ENCODE results near the gene ZDHHC12. TPM values are rescaled to one million over a fixed set of nuclear protein-coding genes. Genes with fewer than 3 reads are reported as not detected.

The ZDHHC12 gene
- total and polyA plus RNA-seq, 3 experiments from 2014 or later, result 67.3 to 82.0 (median 76.1) TPM

DNA sequence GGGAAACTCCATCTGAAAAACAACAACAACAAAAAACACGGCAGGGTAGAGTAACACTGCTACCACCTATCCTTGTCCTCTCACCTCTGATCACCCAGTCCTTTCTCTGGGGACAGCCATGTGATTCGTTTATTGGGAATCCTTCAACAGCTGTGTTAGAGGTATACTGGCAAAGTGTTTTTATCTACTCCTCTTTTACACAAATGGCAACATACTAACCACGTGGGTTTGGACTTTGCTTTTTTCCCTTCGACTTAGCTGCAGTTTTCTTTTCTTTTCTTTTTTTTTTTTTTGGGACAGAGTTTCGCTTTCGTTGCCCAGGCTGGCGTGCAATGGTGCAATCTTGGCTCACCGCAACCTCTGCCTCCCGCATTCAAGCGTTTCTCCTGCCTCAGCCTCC is 46.1 kb downstream of the ZDHHC12 start:
- H3K27me3 ChIP-seq (ENCODE audit: insufficient read depth, low read length, poor library complexity, severe bottlenecking), result no peaks in the 10 kb centered on the region
- no peaks in the 10 kb centered on the region for H3K36me3 ChIP-seq (ENCODE audit: insufficient read depth, low read length)
- DNase-seq, result no peak
- Mint-ChIP-seq H3K4me1 (peaks cover 2 to 6% (median 5%) of the 10 kb centered on the region in 3 donors), H3K9me3 (no peaks in the 10 kb centered on the region), H3K27ac (no peak overlapping the region), H3K36me3 (peaks cover 0 to 4% (median 0%) of the 10 kb centered on the region in 3 donors), H3K4me3 (no peak overlapping the region), H3K27me3 (no peaks in the 10 kb centered on the region)
- peaks cover under 1% of the 10 kb centered on the region for H3K4me1 ChIP-seq (ENCODE audit: insufficient read depth, low read length)
- ChIA-PET CTCF (interaction anchor here (0.7 to 1.0 kb wide), 2 partner anchors 25 to 107 kb away, joined by 3 read pairs; no protein-coding TSS in a partner anchor), POLR2A (no interaction called here)
- no peak overlapping the region for H3K27ac ChIP-seq (ENCODE audit: low read depth, low read length)
- H3K4me3 ChIP-seq (ENCODE audit: low read length), result no peak overlapping the region
- no peaks in the 10 kb centered on the region for H3K9me3 ChIP-seq (ENCODE audit: low read length)

DNA sequence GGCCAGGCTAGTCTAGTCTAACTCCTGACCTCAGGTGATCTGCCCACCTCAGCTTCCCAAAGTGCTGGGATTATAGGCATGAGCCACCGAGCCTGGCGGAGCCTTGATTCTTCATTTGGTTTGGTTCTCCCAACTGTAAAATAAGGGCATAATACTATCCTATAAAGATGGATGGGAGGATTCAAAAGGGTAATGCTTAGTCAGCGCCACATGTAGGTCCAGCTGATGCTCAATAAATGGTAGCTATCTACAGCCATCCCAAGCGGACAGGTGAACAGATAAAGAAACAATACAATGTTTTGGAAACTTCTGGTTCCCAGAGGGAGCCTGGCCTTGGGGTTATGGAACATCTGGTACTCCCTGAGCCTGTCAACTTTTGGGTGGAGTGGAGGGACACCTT is 48.5 kb downstream of the ZDHHC12 start:
- ChIA-PET CTCF (no interaction called here), POLR2A (interaction anchor here (0.5 kb wide), 1 partner anchor 361 kb away, joined by 3 read pairs; the partner anchor contains the start of gene MIGA2)
- no peak overlapping the region for H3K27ac ChIP-seq (ENCODE audit: low read depth, low read length)
- H3K9me3 ChIP-seq (ENCODE audit: low read length), result no peaks in the 10 kb centered on the region
- Mint-ChIP-seq H3K36me3 (peaks cover 0 to 2% (median 0%) of the 10 kb centered on the region in 3 donors), H3K27me3 (no peaks in the 10 kb centered on the region), H3K9me3 (no peaks in the 10 kb centered on the region), H3K4me1 (no peaks in the 10 kb centered on the region), H3K4me3 (no peak overlapping the region), H3K27ac (no peak overlapping the region)
- no peaks in the 10 kb centered on the region for H3K27me3 ChIP-seq (ENCODE audit: insufficient read depth, low read length, poor library complexity, severe bottlenecking)
- DNase-seq, result no peak
- H3K4me1 ChIP-seq (ENCODE audit: insufficient read depth, low read length), result no peaks in the 10 kb centered on the region
- H3K36me3 ChIP-seq (ENCODE audit: insufficient read depth, low read length), result no peaks in the 10 kb centered on the region
- H3K4me3 ChIP-seq (ENCODE audit: low read length), result no peak overlapping the region

Other genes with a start within 250 kb of the ZDHHC12 start
- 10 to 100 TPM; 48.7 to 51.9 TPM for gene GLE1, start 219.4 kb downstream of the ZDHHC12 start, total RNA-seq
- gene GLE1, start 219.4 kb downstream of the ZDHHC12 start, polyA plus RNA-seq, result 35.1 TPM
- gene SPTAN1, start 171.5 kb downstream of the ZDHHC12 start, total RNA-seq, result 100 to 1,000 TPM; 195 to 203 TPM
- gene SPTAN1, start 171.5 kb downstream of the ZDHHC12 start, polyA plus RNA-seq, result 132 TPM
- gene DYNC2I2, start 67.3 kb downstream of the ZDHHC12 start, total RNA-seq, result 10 to 100 TPM; 67.7 to 68.6 TPM
- 3.0 TPM for gene DYNC2I2, start 67.3 kb downstream of the ZDHHC12 start, polyA plus RNA-seq
- 1,000 to 10,000 TPM in 1 of 2 experiments, 100 to 1,000 TPM in 1; 939 to 1,027 TPM for gene SET, start 34.9 kb downstream of the ZDHHC12 start, total RNA-seq
- 229 TPM for gene SET, start 34.9 kb downstream of the ZDHHC12 start, polyA plus RNA-seq
- gene PKN3, start 21.6 kb downstream of the ZDHHC12 start, total RNA-seq, result 1 to 10 TPM; 7.5 to 7.9 TPM
- gene PKN3, start 21.6 kb downstream of the ZDHHC12 start, polyA plus RNA-seq, result 1.4 TPM
- gene ZER1, start 47.8 kb upstream of the ZDHHC12 start, total RNA-seq, result 10 to 100 TPM; 18.3 to 18.7 TPM
- gene ZER1, start 47.8 kb upstream of the ZDHHC12 start, polyA plus RNA-seq, result 46.2 TPM
- gene TBC1D13, start 63.1 kb upstream of the ZDHHC12 start, total RNA-seq, result 10 to 100 TPM; 23.0 to 24.6 TPM
- 36.8 TPM for gene TBC1D13, start 63.1 kb upstream of the ZDHHC12 start, polyA plus RNA-seq
- 10 to 100 TPM; 22.3 to 23.3 TPM for gene ENDOG, start 94.4 kb upstream of the ZDHHC12 start, total RNA-seq
- gene ENDOG, start 94.4 kb upstream of the ZDHHC12 start, polyA plus RNA-seq, result 29.6 TPM
- gene SPOUT1, start 105.7 kb upstream of the ZDHHC12 start, total RNA-seq, result 100 to 1,000 TPM; 137 to 143 TPM
- 77.3 TPM for gene SPOUT1, start 105.7 kb upstream of the ZDHHC12 start, polyA plus RNA-seq
- 10 to 100 TPM in 1 of 2 experiments, 1 to 10 TPM in 1; 8.9 to 10.4 TPM for gene KYAT1, start 157.8 kb upstream of the ZDHHC12 start, total RNA-seq
- 8.8 TPM for gene KYAT1, start 157.8 kb upstream of the ZDHHC12 start, polyA plus RNA-seq
- gene LRRC8A, start 158.0 kb upstream of the ZDHHC12 start, total RNA-seq, result 10 to 100 TPM; 27.3 to 27.6 TPM
- gene LRRC8A, start 158.0 kb upstream of the ZDHHC12 start, polyA plus RNA-seq, result 42.7 TPM
- under 1 TPM in 1 of 2 experiments, not detected in 1; 0.20 TPM for gene PHYHD1, start 196.9 kb upstream of the ZDHHC12 start, total RNA-seq
- gene PHYHD1, start 196.9 kb upstream of the ZDHHC12 start, polyA plus RNA-seq, result 0.64 TPM
- gene DOLK, start 223.5 kb upstream of the ZDHHC12 start, total RNA-seq, result 10 to 100 TPM; 15.3 to 17.1 TPM
- gene DOLK, start 223.5 kb upstream of the ZDHHC12 start, polyA plus RNA-seq, result 6.8 TPM
- 100 to 1,000 TPM; 144 to 150 TPM for gene NUP188, start 223.6 kb upstream of the ZDHHC12 start, total RNA-seq
- 41.3 TPM for gene NUP188, start 223.6 kb upstream of the ZDHHC12 start, polyA plus RNA-seq